ENCODE data around the gene CFAP74.

DNA sequence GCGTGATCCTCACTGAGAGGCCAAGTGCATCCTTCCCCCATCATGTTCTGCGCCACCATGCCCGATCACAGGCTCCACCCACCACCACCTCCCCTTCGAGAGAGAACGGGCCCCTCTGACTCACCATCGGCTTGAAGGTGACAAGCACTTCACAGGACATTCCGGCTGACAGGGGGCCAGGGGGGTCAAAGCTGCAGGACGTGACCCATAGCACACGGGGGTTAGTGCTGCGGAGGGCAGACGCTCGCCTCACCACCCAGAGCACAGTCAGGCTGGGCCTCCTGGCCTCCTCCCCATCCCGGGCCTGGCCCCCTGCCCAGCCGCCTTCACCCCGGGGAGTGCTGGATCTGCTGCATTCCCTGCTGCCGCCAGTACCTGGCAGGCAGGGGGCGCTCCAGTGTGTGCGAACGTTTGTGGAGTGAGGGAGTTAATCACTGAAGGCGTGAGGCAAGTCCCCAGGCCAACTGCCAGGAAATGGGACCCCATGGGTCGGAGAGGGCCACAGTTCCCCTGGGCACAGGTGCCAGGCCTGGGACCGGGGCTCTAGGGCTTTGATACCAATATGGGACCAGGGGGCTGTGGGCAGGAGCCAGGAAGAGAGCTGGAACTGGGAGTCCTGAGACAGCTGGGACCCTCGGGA lies 43.6 kb downstream of the CFAP74 start:
- TF ChIP-seq POLR2A (IDR thresholded peaks at IDR 0.05): no peak
- TF ChIP-seq, protein P1, sequence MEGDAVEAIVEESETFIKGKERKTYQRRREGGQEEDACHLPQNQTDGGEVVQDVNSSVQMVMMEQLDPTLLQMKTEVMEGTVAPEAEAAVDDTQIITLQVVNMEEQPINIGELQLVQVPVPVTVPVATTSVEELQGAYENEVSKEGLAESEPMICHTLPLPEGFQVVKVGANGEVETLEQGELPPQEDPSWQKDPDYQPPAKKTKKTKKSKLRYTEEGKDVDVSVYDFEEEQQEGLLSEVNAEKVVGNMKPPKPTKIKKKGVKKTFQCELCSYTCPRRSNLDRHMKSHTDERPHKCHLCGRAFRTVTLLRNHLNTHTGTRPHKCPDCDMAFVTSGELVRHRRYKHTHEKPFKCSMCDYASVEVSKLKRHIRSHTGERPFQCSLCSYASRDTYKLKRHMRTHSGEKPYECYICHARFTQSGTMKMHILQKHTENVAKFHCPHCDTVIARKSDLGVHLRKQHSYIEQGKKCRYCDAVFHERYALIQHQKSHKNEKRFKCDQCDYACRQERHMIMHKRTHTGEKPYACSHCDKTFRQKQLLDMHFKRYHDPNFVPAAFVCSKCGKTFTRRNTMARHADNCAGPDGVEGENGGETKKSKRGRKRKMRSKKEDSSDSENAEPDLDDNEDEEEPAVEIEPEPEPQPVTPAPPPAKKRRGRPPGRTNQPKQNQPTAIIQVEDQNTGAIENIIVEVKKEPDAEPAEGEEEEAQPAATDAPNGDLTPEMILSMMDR (IDR thresholded peaks at IDR 0.05): peak; percentile 51 to 88 (median 70)

Measured in thyroid gland (tissue), 4 donors.